GM20431 (cell line): ENCODE measurements around the gene SLC35G6.
"Not testable (repeated sequence)": the region's sequence is repeated elsewhere in the genome, so short reads cannot be mapped to it uniquely, and the experiment has no call there.

Experiments used
- in situ Hi-C: fragments of 300-500 bp; cut with MseI, MboI; formaldehyde crosslinking; loops from one replicate; pipeline ENCODE4 v1.15.0; 2020; ENCODE audit warnings: low sequenced_read_pairs; ENCODE audit not compliant: unreplicated experiment

SLC35G6 gene

GRCh38 chr17:7477392-7478275 is 3.6 kb upstream of the SLC35G6 start:
- in situ Hi-C loops, result no loop called here

GRCh38 chr17:7478276-7479212 is 2.7 kb upstream of the SLC35G6 start:
- in situ Hi-C loops, result no loop called here

GRCh38 chr17:7479213-7480088 is 1.8 kb upstream of the SLC35G6 start, which contains the start of gene ZBTB4:
TSS of gene ZBTB4 (minus strand) at chr17:7479631. CDS start at chr17:7466801, 12,830 bp downstream.
- in situ Hi-C loops, result no loop called here

- in situ Hi-C loops, result no loop called here
Observed at GRCh38 chr17:7480089-7480384, 1.2 kb upstream of the SLC35G6 start.

GRCh38 chr17:7481842-7482741 is 846 bp downstream of the SLC35G6 start:
- in situ Hi-C loops, result not testable (repeated sequence)

- in situ Hi-C loops, result not testable (repeated sequence)
Observed at GRCh38 chr17:7482742-7483088, 1.5 kb downstream of the SLC35G6 start.

- in situ Hi-C loops, result no loop called here
Observed at GRCh38 chr17:7483255-7484066, 2.2 kb downstream of the SLC35G6 start.

- in situ Hi-C loops, result no loop called here
Observed at GRCh38 chr17:7484067-7484918, 3.0 kb downstream of the SLC35G6 start, which contains the start of gene POLR2A. TSS of gene POLR2A (plus strand) at chr17:7484366.

- in situ Hi-C loops, result no loop called here
Observed at GRCh38 chr17:7484919-7485377, 3.7 kb downstream of the SLC35G6 start.

GRCh38 chr17:7486181-7486580 is 4.9 kb downstream of the SLC35G6 start:
- in situ Hi-C loops, result no loop called here

GRCh38 chr17:7490144-7490543 is 8.9 kb downstream of the SLC35G6 start:
- in situ Hi-C loops, result no loop called here

GRCh38 chr17:7491583-7491982 is 10.3 kb downstream of the SLC35G6 start:
- in situ Hi-C loops, result no loop called here

GRCh38 chr17:7493941-7494340 is 12.7 kb downstream of the SLC35G6 start:
- in situ Hi-C loops, result no loop called here

GRCh38 chr17:7495906-7496434 is 14.7 kb downstream of the SLC35G6 start:
- in situ Hi-C loops, result no loop called here

- in situ Hi-C loops, result no loop called here
Observed at GRCh38 chr17:7496470-7497183, 15.4 kb downstream of the SLC35G6 start.

GRCh38 chr17:7497228-7497627 is 16.0 kb downstream of the SLC35G6 start:
- in situ Hi-C loops, result no loop called here
